ENCODE results near the gene ATF7.

- no peak for TF ChIP-seq CTCF (IDR thresholded peaks at IDR 0.05; ENCODE audit: borderline replicate concordance, extremely low read depth, low read length, poor library complexity, severe bottlenecking)
- no peak for TF ChIP-seq EZH2 (IDR thresholded peaks at IDR 0.05; ENCODE audit: borderline replicate concordance, low read depth, low read length, severe bottlenecking)
Measured at GRCh38 chr12:53459097-53459496, 167.1 kb downstream of the ATF7 start.

Measured in DND-41 (cell line).